K562 (cell line): Measurements from ENCODE around the gene PHB1. TPM values are rescaled to one million over a fixed set of nuclear protein-coding genes. Genes with fewer than 3 reads are reported as not detected.

Experiments
- CBFA2T2 ChIP-seq: fragments of 450-650 bp; conservative IDR thresholded peaks from 2 replicates; pipeline ENCODE4 v1.6.1; 2017; ENCODE audit warnings: mild to moderate bottlenecking
- CBFA2T3 ChIP-seq: fragments of 450-650 bp; IDR thresholded peaks from 2 replicates; pipeline ENCODE4 v1.6.1; 2017
- KLF13 ChIP-seq: fragments of 450-650 bp; IDR thresholded peaks from 2 replicates; pipeline ENCODE4 v1.6.1; 2016; ENCODE audit warnings: missing genetic modification characterization, low read depth, mild to moderate bottlenecking, missing compliant biosample characterization, moderate library complexity, borderline replicate concordance
- RBFOX2 ChIP-seq: fragments of 200-400 bp; formaldehyde crosslinking; IDR thresholded peaks from 2 replicates; pipeline ENCODE4 v1.6.1; 2017; ENCODE audit warnings: low read depth, mild to moderate bottlenecking, low read length, moderate library complexity
- SAFB2 ChIP-seq: fragments of 200-400 bp; formaldehyde crosslinking; IDR thresholded peaks from 2 replicates; pipeline ENCODE4 v1.6.1; 2018; ENCODE audit warnings: borderline replicate concordance, low read length, low read depth, moderate library complexity; ENCODE audit not compliant: severe bottlenecking
- SRF ChIP-seq, 2 experiments: fragments of 250-450, 450-650 bp in 1 of 2; sonication (Bioruptor Pico) in 1 of 2; sonication (generic) in 1 of 2; formaldehyde crosslinking; IDR thresholded peaks; 2 replicates each; pipeline versions ENCODE4 v1.5.0 to v1.5.1; 2020 to 2022; ENCODE audit warnings: mild to moderate bottlenecking in 1 of 2, missing genetic modification reagents in 1 of 2
- TRIM24 ChIP-seq, 2 experiments: fragments of 450-650 bp; IDR thresholded peaks; 2 replicates each; pipeline ENCODE4 v1.6.1; 2016
- ZBTB17 ChIP-seq: fragments of 450-650 bp; formaldehyde crosslinking; IDR thresholded peaks from 2 replicates; pipeline ENCODE4 v1.4.0; 2020; ENCODE audit warnings: mild to moderate bottlenecking
- ZC3H11A ChIP-seq: IDR thresholded peaks from 2 replicates; pipeline ENCODE4 v1.6.1; 2012; ENCODE audit warnings: low read depth, low read length, improper control_type of control experiment
- ZNF124 ChIP-seq: sonication (generic); formaldehyde crosslinking; IDR thresholded peaks from 2 replicates; pipeline ENCODE4 v1.8.1; 2022; ENCODE audit warnings: missing genetic modification reagents
- polyA plus RNA-seq, 8 experiments: library from polyadenylated mRNA; depleted of rRNA in 4 of 8; stranded (reverse) in 5 of 8; unstranded in 3 of 8; fragments of >200 nt; fragmentation: Nextera tagmentation in 2 of 8; fragmentation: Illumina TruSeq in 1 of 8; extraction: Ambion mirVana in 2 of 8; extraction: Trizol in 1 of 8; gene quantifications; 2 replicates each; pipeline versions ENCODE4 v1.2.1 to v1.2.3, GENCODE V29; 2011 to 2014; ENCODE audit warnings: inconsistent platforms in 1 of 8, missing spikeins in 1 of 8
- total RNA-seq, 7 experiments: library from RNA; depleted of rRNA in 6 of 7; stranded (reverse); fragments of >200 nt in 6 of 7; fragmentation: Illumina TruSeq in 2 of 7; extraction: Trizol in 2 of 7; gene quantifications; 2 replicates each; pipeline versions ENCODE4 v1.2.1 to v1.2.3, GENCODE V29; 2011 to 2021; ENCODE audit warnings: low replicate concordance in 1 of 7
- TF ChIP-seq, protein P1 (sequence below), 2 experiments: fragments of 450-650 bp in 1 of 2; sonication (generic) in 1 of 2; formaldehyde crosslinking in 1 of 2; IDR thresholded peaks; 2 replicates each; pipeline versions ENCODE4 v1.7.1 to v1.9.0; 2016 to 2022; ENCODE audit warnings: inconsistent platforms in 1 of 2, mild to moderate bottlenecking in 1 of 2, missing genetic modification reagents in 1 of 2
- TF ChIP-seq, protein P2 (sequence below): sonication (generic); formaldehyde crosslinking; IDR thresholded peaks from 2 replicates; pipeline ENCODE4 v1.8.1; 2023; ENCODE audit warnings: mild to moderate bottlenecking, missing genetic modification reagents
- TF ChIP-seq, protein P3 (sequence below), 2 experiments: fragments of 150-350 bp in 1 of 2; IDR thresholded peaks; 2 replicates each; pipeline ENCODE4 v1.6.1; 2012 to 2016; ENCODE audit warnings: low read depth in 2 of 2, low read length in 2 of 2, mild to moderate bottlenecking in 1 of 2, moderate library complexity in 1 of 2

The PHB1 gene
- total and polyA plus RNA-seq, 9 of the 15 experiments (the other 6 are each of a cell fraction or from before 2014, with no cell fraction given): 191 to 818 (median 349) TPM

DNA sequence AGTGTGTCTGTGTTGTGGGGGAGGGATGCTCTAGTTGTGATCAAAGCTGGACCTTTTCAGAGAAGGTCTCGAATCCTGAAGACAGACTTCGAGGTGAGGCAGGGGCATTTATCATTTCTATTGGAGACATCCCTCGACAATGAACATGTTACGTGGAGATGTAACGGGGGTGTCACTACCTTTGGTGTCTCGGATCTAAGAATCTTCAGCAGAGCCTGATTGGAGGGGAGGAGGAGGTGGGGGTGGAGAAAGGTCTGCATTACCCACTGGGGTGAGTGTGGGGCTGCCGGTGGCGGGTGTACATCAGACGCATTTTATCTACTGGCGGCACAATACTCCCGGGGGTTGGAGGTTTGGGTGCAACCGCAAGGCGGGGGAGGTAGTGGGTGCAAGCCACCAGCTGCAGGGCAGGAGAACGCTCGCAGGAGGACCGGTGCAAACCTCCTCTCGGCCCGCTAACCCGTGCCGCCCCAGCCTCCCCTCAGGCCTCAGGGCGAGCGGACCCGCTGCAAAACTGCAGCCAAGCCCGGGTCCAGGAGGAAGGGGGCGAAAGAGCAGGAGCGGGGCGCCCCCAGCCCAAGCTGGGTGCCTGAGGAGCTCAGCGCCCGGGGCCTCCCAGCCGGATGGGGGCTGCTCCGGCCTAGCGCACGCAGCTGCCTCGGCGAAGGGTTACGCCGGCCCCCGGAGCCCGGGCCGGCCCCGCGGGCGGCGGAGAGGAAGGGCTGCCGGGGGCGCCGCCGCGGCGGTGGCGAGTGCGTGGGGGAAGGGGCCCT is 53.4 kb downstream of the PHB1 start (continued):
- TF ChIP-seq SRF (CRISPR knock-in tag; IDR thresholded peaks at IDR 0.05) (0 out of 4 replicates have a peak, but pooled peaks of 1 of the 2 experiments have one; percentile 30), ZBTB17 (CRISPR knock-in tag) (0 out of 2 replicates have a peak, but pooled peaks have one; percentile 12), KLF13 (tag) (no peak), ZNF124 (CRISPR knock-in tag) (no peak), CBFA2T2 (peak; percentile 58), ZC3H11A (no peak), RBFOX2 (peak; percentile 67), SAFB2 (no peak), CBFA2T3 (peak; percentile 77), TRIM24 (IDR thresholded peaks at IDR 0.05) (no peak; a peak in 1 of 4 replicates)
- TF ChIP-seq, protein P1, sequence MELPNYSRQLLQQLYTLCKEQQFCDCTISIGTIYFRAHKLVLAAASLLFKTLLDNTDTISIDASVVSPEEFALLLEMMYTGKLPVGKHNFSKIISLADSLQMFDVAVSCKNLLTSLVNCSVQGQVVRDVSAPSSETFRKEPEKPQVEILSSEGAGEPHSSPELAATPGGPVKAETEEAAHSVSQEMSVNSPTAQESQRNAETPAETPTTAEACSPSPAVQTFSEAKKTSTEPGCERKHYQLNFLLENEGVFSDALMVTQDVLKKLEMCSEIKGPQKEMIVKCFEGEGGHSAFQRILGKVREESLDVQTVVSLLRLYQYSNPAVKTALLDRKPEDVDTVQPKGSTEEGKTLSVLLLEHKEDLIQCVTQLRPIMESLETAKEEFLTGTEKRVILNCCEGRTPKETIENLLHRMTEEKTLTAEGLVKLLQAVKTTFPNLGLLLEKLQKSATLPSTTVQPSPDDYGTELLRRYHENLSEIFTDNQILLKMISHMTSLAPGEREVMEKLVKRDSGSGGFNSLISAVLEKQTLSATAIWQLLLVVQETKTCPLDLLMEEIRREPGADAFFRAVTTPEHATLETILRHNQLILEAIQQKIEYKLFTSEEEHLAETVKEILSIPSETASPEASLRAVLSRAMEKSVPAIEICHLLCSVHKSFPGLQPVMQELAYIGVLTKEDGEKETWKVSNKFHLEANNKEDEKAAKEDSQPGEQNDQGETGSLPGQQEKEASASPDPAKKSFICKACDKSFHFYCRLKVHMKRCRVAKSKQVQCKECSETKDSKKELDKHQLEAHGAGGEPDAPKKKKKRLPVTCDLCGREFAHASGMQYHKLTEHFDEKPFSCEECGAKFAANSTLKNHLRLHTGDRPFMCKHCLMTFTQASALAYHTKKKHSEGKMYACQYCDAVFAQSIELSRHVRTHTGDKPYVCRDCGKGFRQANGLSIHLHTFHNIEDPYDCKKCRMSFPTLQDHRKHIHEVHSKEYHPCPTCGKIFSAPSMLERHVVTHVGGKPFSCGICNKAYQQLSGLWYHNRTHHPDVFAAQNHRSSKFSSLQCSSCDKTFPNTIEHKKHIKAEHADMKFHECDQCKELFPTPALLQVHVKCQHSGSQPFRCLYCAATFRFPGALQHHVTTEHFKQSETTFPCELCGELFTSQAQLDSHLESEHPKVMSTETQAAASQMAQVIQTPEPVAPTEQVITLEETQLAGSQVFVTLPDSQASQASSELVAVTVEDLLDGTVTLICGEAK (IDR thresholded peaks at IDR 0.05): peak; percentile 19; the same call in 1 of the 2 replicates
- TF ChIP-seq, protein P1 (CRISPR knock-in tag; IDR thresholded peaks at IDR 0.05): no peak
- TF ChIP-seq, protein P2, sequence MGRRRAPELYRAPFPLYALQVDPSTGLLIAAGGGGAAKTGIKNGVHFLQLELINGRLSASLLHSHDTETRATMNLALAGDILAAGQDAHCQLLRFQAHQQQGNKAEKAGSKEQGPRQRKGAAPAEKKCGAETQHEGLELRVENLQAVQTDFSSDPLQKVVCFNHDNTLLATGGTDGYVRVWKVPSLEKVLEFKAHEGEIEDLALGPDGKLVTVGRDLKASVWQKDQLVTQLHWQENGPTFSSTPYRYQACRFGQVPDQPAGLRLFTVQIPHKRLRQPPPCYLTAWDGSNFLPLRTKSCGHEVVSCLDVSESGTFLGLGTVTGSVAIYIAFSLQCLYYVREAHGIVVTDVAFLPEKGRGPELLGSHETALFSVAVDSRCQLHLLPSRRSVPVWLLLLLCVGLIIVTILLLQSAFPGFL: no peak
- TF ChIP-seq, protein P3, sequence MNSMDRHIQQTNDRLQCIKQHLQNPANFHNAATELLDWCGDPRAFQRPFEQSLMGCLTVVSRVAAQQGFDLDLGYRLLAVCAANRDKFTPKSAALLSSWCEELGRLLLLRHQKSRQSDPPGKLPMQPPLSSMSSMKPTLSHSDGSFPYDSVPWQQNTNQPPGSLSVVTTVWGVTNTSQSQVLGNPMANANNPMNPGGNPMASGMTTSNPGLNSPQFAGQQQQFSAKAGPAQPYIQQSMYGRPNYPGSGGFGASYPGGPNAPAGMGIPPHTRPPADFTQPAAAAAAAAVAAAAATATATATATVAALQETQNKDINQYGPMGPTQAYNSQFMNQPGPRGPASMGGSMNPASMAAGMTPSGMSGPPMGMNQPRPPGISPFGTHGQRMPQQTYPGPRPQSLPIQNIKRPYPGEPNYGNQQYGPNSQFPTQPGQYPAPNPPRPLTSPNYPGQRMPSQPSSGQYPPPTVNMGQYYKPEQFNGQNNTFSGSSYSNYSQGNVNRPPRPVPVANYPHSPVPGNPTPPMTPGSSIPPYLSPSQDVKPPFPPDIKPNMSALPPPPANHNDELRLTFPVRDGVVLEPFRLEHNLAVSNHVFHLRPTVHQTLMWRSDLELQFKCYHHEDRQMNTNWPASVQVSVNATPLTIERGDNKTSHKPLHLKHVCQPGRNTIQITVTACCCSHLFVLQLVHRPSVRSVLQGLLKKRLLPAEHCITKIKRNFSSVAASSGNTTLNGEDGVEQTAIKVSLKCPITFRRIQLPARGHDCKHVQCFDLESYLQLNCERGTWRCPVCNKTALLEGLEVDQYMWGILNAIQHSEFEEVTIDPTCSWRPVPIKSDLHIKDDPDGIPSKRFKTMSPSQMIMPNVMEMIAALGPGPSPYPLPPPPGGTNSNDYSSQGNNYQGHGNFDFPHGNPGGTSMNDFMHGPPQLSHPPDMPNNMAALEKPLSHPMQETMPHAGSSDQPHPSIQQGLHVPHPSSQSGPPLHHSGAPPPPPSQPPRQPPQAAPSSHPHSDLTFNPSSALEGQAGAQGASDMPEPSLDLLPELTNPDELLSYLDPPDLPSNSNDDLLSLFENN (IDR thresholded peaks at IDR 0.05; ENCODE audit: low read depth in 2 of 2, low read length in 2 of 2): 0 out of 4 replicates have a peak, but pooled peaks of 1 of the 2 experiments have one; percentile 31
